Skin epidermis (tissue), 12 donors: Measurements from ENCODE around the gene DDR2.
"Not testable (repeated sequence)": the region's sequence is repeated elsewhere in the genome, so short reads cannot be mapped to it uniquely, and the experiment has no call there.

Experiments
- H3K27ac ChIP-seq, 21 experiments: fragments of 200-600 bp; sonication (generic) in 11 of 21; one replicate each; pipeline ENCODE4 v1.5.0; 2020; ENCODE audit warnings: mild to moderate bottlenecking in 3 of 21, inconsistent platforms in 2 of 21, moderate library complexity in 2 of 21
- H3K4me3 ChIP-seq, 7 experiments: fragments of 200-600 bp; sonication (generic) in 2 of 7; one replicate each; pipeline ENCODE4 v1.5.0; 2020; ENCODE audit warnings: inconsistent platforms in 2 of 7, mild to moderate bottlenecking in 2 of 7, moderate library complexity in 1 of 7

The DDR2 gene

GRCh38 chr1:162736633-162737067, 104.4 kb downstream of the DDR2 start:
- H3K27ac ChIP-seq = no peak overlapping the region

GRCh38 chr1:162740755-162741154, 108.5 kb downstream of the DDR2 start:
- no peak overlapping the region for H3K4me3 ChIP-seq
- H3K27ac ChIP-seq = no peak overlapping the region

More at GRCh38 chr1:162736633-162737067, 104.4 kb downstream of the DDR2 start:
- H3K4me3 ChIP-seq = no peak overlapping the region

GRCh38 chr1:162741574-162741973, 109.3 kb downstream of the DDR2 start:
- Histone ChIP-seq H3K4me3 (no peak overlapping the region), H3K27ac (no peak overlapping the region)

GRCh38 chr1:162746264-162746942, 114.1 kb downstream of the DDR2 start:
- H3K27ac ChIP-seq, H3K4me3 ChIP-seq: not testable (repeated sequence)

- Histone ChIP-seq H3K27ac (no peak overlapping the region), H3K4me3 (no peak overlapping the region)
Measured at GRCh38 chr1:162753001-162753658, 120.9 kb downstream of the DDR2 start.

- Histone ChIP-seq H3K27ac (no peak overlapping the region), H3K4me3 (no peak overlapping the region)
Measured at GRCh38 chr1:162753998-162754585, 121.8 kb downstream of the DDR2 start.

- no peak overlapping the region for H3K4me3 ChIP-seq
- H3K27ac ChIP-seq = no peak overlapping the region
Measured at GRCh38 chr1:162755306-162755705, 123.0 kb downstream of the DDR2 start.

- no peak overlapping the region for H3K27ac ChIP-seq
Measured at GRCh38 chr1:162756523-162756922, 124.3 kb downstream of the DDR2 start.

GRCh38 chr1:162757476-162757875, 125.2 kb downstream of the DDR2 start:
- no peak overlapping the region for H3K4me3 ChIP-seq
- no peak overlapping the region for H3K27ac ChIP-seq

More at GRCh38 chr1:162756523-162756922, 124.3 kb downstream of the DDR2 start:
- no peak overlapping the region for H3K4me3 ChIP-seq

GRCh38 chr1:162765788-162766187, 133.5 kb downstream of the DDR2 start:
- no peak overlapping the region for H3K4me3 ChIP-seq
- no peak overlapping the region for H3K27ac ChIP-seq

GRCh38 chr1:162772571-162773154, 140.4 kb downstream of the DDR2 start:
- Histone ChIP-seq H3K27ac (peak overlapping the region in 1 of 21 experiments; percentile 44), H3K4me3 (no peak overlapping the region)

GRCh38 chr1:162774007-162774406, 141.7 kb downstream of the DDR2 start:
- no peak overlapping the region for H3K27ac ChIP-seq

GRCh38 chr1:162779043-162779442, 146.8 kb downstream of the DDR2 start:
- H3K27ac ChIP-seq = no peak overlapping the region
- H3K4me3 ChIP-seq = no peak overlapping the region

More at GRCh38 chr1:162774007-162774406, 141.7 kb downstream of the DDR2 start:
- no peak overlapping the region for H3K4me3 ChIP-seq

GRCh38 chr1:162782671-162783070, 150.4 kb downstream of the DDR2 start:
- Histone ChIP-seq H3K4me3 (no peak overlapping the region), H3K27ac (no peak overlapping the region)

GRCh38 chr1:162784926-162785325, 152.7 kb downstream of the DDR2 start:
- not testable (repeated sequence) for H3K27ac ChIP-seq, H3K4me3 ChIP-seq

GRCh38 chr1:162788783-162789182, 156.5 kb downstream of the DDR2 start:
- H3K4me3 ChIP-seq = not testable (repeated sequence)
- peak overlapping the region in 1 of 21 experiments; percentile 71 for H3K27ac ChIP-seq

GRCh38 chr1:162790303-162790984, 158.2 kb downstream of the DDR2 start, which contains the start of gene HSD17B7:
Gene HSD17B7, plus strand, starts transcription at chr1:162790702. Its CDS starts 99 bp downstream, at chr1:162790801.
- Histone ChIP-seq H3K27ac (peak within 1 kb of the TSS in 17 of 21 experiments; percentile 33 to 88 (median 77)), H3K4me3 (peak within 1 kb of the TSS; percentile 35 to 49 (median 40))

GRCh38 chr1:162790985-162791357, 158.7 kb downstream of the DDR2 start:
- Histone ChIP-seq H3K4me3 (peak overlapping the region; percentile 35 to 49 (median 40)), H3K27ac (peak overlapping the region in 16 of 21 experiments; percentile 22 to 78 (median 64))

- not testable (repeated sequence) for H3K4me3 ChIP-seq, H3K27ac ChIP-seq
Measured at GRCh38 chr1:162794284-162794683, 162.0 kb downstream of the DDR2 start.
